ENCODE measurements around the gene HDGFL2. TPM values are rescaled to one million over a fixed set of nuclear protein-coding genes. Genes with fewer than 3 reads are reported as not detected.

Gene HDGFL2
- 60.9 and 62.2 TPM in 2 replicates for total RNA-seq

DNA sequence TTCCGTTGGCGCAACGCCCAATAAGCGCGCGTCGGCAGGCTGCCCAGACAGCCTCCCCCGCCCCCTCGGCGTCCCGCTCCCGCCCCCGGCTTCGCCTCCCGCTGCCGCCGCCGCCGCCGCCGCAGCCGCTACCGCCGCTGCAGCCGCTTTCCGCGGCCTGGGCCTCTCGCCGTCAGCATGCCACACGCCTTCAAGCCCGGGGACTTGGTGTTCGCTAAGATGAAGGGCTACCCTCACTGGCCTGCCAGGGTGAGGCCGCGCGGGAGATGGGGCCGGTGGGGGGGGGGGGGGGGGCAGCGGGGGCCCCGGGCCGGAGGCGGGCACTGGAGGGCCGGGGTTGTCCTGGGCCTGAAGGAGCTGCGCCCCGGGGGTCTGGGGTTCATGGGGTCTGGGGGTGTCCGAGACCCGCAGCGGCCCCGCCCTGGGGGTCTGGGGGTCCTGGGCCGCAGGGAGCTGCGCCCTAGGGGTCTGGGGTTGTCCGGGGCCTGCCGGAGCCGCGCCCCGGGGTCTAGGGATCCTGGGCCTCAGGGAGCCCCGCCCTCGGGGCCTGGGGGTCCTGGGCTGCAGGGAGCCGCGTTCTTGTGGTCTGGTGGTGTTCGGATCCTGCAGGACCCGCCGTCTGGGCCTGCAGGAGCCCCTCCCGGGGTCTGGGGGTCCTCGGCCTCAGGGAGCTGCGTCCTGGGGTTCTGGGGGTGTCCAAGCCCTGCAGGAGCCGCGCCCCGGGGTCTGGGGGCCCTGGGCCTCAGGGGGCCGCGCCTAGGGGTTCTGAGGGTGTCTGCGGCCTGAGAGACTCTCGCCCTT is at the start of gene HDGFL2:
HDGFL2 (plus strand) TSS at position 124 of the 801 bp plus-strand sequence; CDS start at position 178, 54 bp downstream.
- TF ChIP-seq, protein P1, sequence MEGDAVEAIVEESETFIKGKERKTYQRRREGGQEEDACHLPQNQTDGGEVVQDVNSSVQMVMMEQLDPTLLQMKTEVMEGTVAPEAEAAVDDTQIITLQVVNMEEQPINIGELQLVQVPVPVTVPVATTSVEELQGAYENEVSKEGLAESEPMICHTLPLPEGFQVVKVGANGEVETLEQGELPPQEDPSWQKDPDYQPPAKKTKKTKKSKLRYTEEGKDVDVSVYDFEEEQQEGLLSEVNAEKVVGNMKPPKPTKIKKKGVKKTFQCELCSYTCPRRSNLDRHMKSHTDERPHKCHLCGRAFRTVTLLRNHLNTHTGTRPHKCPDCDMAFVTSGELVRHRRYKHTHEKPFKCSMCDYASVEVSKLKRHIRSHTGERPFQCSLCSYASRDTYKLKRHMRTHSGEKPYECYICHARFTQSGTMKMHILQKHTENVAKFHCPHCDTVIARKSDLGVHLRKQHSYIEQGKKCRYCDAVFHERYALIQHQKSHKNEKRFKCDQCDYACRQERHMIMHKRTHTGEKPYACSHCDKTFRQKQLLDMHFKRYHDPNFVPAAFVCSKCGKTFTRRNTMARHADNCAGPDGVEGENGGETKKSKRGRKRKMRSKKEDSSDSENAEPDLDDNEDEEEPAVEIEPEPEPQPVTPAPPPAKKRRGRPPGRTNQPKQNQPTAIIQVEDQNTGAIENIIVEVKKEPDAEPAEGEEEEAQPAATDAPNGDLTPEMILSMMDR (IDR thresholded peaks at IDR 0.05; ENCODE audit: insufficient read depth, low read depth, low read length): no peak
- peak within 1 kb of the TSS; percentile 91 for H3K4me3 ChIP-seq (ENCODE audit: low read depth, low read length)
- DNase-seq (ENCODE audit: low read depth): no peak

DNA sequence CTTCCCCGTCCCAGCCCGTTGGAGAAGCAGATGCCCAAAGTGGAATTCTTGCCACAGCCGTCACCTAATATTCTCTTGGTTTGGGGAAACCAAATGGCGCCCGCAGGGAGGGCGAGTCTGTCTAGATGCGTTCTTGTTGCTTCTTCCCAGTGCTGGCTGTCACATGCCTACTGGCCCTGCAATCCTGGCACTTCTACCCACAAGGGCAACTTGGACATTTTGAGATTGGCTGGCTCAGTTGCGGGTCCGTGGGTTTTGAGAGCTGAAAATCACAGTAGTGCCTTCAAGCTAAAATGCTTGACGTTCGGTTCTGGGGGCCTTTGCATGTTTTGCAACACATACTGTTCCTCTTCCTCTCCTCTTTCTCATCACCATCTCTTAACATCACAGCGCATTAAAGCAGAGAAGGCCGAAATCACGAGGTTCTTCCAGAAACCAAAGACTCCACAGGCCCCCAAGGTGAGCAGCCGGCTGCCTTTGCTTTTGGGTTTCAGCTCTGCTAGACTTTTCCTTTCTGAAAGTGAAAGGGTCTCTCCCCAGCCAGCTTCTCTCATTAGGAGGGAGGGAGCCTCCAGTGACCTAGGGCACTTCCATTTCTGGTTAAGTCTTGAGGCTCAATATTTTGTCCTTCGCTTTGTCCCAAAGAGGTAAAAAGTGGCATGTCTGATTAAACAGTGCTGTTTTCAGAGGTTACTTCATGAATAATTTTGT is 48.5 kb upstream of the HDGFL2 start:
- H3K4me3 ChIP-seq (ENCODE audit: low read depth, low read length): no peak overlapping the region
- DNase-seq (ENCODE audit: low read depth): no peak
- TF ChIP-seq, protein P1 (IDR thresholded peaks at IDR 0.05; ENCODE audit: insufficient read depth, low read depth, low read length): no peak

DNA sequence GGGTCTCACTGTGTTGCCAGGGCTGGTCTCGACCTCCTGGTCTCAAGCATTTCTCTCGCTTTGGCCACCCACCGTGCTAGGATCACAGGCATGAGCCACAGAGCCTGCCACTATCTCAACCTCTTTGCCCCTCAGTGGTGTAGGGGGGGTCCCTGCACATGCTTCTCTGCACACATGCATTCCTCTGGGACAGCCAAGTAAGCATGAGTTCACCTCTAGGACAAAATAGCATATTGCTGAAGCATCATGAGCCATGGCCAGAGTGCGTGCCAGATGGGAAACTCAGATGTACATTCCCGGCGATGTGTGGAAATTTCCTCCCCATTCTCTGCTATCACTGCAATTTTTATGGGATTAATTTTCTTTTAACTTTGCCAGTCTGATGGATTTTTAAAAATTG is 46.6 kb upstream of the HDGFL2 start:
- no peak overlapping the region for H3K4me3 ChIP-seq (ENCODE audit: low read depth, low read length)
- peak; percentile 30 for DNase-seq (ENCODE audit: low read depth)
- TF ChIP-seq, protein P1 (IDR thresholded peaks at IDR 0.05; ENCODE audit: insufficient read depth, low read depth, low read length): no peak

DNA sequence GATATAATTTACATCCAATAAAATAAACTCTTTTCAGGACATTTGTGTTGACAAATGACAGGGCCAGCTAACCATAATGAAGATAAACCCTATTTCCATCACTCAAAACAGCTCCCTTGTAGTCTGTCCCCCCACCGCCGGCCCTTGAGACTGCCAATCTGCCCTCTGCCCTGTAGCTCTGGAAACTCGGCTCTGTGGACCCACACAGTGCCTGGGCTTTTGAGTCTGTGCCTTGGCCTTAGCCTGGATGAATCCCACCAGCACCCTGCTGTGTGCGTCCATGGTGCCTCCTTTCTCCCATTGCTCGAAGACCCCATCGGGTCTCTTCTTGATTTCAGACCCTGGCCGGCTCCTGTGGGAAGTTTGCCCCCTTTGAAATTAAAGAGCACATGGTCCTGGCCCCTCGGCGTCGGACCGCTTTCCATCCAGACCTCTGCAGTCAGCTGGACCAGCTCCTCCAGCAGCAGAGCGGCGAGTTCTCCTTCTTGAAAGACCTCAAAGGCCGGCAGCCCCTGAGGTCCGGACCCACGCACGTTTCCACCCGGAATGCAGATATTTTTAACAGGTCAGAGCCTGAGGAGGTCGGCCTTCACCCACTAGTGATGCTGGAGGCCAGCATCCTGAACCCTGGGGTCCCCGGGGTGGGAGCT is 43.6 kb upstream of the HDGFL2 start:
- no peak overlapping the region for H3K4me3 ChIP-seq (ENCODE audit: low read depth, low read length)
- no peak for DNase-seq (ENCODE audit: low read depth)
- TF ChIP-seq, protein P1 (IDR thresholded peaks at IDR 0.05; ENCODE audit: insufficient read depth, low read depth, low read length): no peak

DNA sequence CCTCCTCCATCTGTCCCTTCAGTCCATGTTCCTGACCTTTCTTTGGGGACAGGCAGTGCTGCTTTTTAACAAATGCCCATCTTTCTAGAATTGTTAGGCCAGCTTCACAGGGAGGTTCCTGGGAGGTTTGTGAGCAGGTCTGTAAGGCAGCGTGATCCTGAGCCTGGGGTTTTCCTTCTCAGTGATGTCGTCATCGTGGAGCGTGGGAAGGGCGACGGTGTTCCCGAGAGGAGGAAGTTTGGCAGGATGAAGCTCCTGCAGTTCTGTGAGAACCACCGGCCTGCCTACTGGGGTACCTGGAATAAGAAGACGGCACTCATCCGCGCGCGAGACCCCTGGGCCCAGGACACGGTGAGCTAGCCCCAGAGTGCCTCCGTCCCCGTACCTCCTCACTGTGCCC is 42.8 kb upstream of the HDGFL2 start:
- no peak overlapping the region for H3K4me3 ChIP-seq (ENCODE audit: low read depth, low read length)
- DNase-seq (ENCODE audit: low read depth): no peak
- TF ChIP-seq, protein P1 (IDR thresholded peaks at IDR 0.05; ENCODE audit: insufficient read depth, low read depth, low read length): no peak

DNA sequence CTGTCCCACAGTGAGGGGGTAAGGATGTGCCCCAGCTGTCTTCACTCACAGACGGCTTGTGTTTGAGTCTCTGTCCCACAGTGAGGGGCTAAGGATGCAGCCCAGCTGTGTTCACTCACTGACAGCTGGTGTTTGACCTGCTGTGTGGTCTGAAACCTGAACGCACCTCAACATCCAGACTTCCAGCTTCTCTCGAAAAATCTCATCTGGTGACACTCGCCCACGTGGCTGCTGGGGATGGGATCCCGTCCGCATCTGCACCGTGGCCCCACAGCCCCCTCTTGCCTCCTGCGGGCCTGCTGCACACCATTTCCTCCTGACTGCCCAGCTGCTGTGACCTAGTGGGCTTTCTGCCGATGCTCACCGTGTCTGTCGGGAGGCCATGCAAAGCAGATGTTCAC is 42.3 kb upstream of the HDGFL2 start:
- DNase-seq (ENCODE audit: low read depth): no peak
- no peak overlapping the region for H3K4me3 ChIP-seq (ENCODE audit: low read depth, low read length)
- TF ChIP-seq, protein P1 (IDR thresholded peaks at IDR 0.05; ENCODE audit: insufficient read depth, low read depth, low read length): no peak

Data from fibroblast of villous mesenchyme (primary cell).